ENCODE measurements around the gene WASF3. TPM values are rescaled to one million over a fixed set of nuclear protein-coding genes. Genes with fewer than 3 reads are reported as not detected.
A peak's percentile ranks its signal among the peaks of the same experiment; 100 is the strongest.
"Not testable (repeated sequence)": the region's sequence is repeated elsewhere in the genome, so short reads cannot be mapped to it uniquely, and the experiment has no call there.

WASF3 gene
- total RNA-seq, 1 donor from 2014 or later = 11.5 TPM

DNA sequence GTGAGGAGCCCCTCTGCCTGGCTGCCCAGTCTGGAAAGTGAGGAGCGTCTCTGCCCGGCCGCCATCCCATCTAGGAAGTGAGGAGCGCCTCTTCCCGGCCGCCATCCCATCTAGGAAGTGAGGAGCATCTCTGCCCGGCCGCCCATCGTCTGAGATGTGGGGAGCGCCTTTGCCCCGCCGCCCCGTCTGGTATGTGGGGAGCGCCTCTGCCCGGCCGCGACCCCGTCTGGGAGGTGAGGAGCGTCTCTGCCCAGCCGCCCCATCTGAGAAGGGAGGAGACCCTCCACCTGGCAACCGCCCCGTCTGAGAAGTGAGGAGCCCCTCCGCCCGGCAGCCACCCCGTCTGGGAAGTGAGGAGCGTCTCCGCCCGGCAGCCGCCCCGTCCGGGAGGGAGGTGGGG lies 166.1 kb downstream of the WASF3 start:
- ATAC-seq; DNase-seq; intact Hi-C loops (cut with micrococcal nuclease): not testable (repeated sequence)

DNA sequence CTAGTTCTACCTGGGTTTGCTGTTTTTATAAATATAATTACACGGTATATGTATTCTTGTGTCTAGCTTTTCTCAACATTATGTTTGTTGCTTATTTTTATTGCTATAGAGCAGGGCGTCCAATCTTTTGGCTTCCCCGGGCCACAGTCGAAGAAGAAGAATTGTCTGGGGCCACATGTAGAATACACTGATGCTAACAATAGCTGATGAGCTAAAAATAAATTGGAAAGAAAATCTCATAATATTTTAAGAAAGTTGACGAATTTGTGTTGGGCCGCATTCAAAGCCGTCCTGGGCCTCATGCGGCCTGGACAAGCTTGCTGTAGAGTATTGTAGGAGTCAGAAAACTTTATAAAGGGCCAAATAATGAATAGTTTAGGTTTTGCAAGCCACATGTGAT lies 169.2 kb downstream of the WASF3 start:
- ATAC-seq (no peak), DNase-seq (no peak)
- intact Hi-C loops (cut with micrococcal nuclease) = no loop called here

DNA sequence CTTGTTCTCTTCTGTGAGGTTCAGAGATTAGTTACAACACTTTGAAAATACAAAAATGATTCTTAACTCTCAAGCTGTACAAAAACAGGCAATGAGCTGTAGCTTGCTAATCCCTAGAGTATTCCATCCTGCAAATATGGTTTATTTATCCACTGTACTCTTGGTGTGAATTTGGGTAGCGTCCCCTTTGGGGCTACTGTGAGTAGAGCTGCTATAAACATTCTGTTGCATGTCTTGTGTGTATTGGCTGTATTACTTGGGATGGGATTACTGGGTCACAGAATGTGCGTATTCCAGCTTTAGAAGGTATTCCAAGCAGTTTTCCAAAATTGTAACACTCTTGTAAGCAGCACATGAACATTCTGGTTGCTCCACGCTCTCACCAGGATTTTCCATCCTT lies 169.6 kb downstream of the WASF3 start:
- ATAC-seq = peak; percentile 14
- intact Hi-C loops (cut with micrococcal nuclease) = no loop called here
- no peak for DNase-seq

DNA sequence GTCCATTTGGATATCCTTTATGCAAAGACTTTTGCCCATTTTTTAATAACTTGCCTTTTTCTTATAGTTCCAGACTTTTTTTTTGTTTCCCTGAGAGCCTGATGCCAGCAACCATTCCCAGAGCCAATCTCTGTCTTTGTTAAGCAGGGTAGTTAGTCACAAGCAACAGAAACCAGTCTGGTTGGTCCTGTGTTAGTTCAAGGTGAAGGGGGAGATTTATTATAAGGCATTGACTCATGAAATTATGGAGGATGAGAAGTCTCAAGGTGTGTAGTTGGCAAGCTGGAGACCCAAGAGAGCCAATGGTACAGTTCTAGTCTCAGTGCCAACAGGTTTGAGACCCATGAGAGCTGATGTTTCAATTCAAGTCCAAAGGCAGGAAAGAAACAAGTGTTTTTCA lies 170.2 kb downstream of the WASF3 start:
- no peak for DNase-seq

DNA sequence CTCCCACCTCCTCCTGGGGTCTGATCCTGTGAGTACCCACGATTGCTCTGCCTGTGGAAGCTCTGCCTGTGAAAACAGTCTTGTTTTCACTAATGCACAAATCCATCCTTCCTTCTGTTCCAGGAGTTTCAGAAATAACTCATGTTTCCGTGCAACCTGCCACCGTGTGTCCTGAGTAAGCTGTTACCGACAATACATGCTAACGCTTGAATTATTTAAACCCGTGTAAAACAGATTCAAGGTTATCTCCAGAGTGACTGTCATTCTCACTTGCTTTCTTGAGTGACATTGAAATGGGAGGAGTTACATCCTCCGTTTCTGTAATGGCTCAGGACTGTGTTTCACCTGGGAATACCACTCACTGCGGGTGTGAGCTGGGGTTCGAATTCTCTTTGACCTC lies 178.2 kb downstream of the WASF3 start:
- ATAC-seq (no peak), DNase-seq (no peak)
- intact Hi-C loops (cut with micrococcal nuclease) = no loop called here

More for the DNA sequence above, 170.2 kb downstream of the WASF3 start:
- ATAC-seq = no peak
- intact Hi-C loops (cut with micrococcal nuclease) = no loop called here

Other genes starting within 250 kb of the WASF3 start
- gene GPR12, start 203.1 kb downstream of the WASF3 start, total RNA-seq = 0.15 TPM

Measured in left ventricle myocardium superior (tissue), 1 donor.